Measurements from ENCODE around the gene GNPTAB. TPM values are rescaled to one million over a fixed set of nuclear protein-coding genes. Genes with fewer than 3 reads are reported as not detected.

GNPTAB gene
- total RNA-seq, 1 donor from 2014 or later, result 28.7 TPM

DNA sequence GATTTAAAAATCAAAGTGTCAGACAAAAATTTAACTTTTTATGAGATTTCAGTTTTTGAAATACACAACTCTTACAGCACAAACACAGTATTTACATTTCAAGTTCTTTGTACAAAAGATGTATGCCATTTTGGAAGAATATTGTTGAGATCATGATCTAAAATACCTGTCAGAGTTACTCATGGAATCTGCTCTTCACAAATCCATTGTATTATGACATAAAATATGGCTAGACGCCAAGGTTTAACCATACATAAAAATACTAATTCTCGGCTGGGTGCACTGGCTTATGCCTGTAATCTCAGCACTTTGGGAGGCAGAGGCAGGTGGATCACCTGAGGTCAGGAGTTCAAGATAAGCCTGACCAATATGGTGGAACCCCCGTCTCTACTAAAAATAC, 85.3 kb downstream of the GNPTAB start:
- H3K4me3 ChIP-seq, result no peak overlapping the region
- no peaks in the 10 kb centered on the region for H3K9me3 ChIP-seq
- no peak for DNase-seq (ENCODE audit: extremely low spot score in 2 of 2)
- H3K4me1 ChIP-seq, result no peaks in the 10 kb centered on the region
- TF ChIP-seq, protein P1, sequence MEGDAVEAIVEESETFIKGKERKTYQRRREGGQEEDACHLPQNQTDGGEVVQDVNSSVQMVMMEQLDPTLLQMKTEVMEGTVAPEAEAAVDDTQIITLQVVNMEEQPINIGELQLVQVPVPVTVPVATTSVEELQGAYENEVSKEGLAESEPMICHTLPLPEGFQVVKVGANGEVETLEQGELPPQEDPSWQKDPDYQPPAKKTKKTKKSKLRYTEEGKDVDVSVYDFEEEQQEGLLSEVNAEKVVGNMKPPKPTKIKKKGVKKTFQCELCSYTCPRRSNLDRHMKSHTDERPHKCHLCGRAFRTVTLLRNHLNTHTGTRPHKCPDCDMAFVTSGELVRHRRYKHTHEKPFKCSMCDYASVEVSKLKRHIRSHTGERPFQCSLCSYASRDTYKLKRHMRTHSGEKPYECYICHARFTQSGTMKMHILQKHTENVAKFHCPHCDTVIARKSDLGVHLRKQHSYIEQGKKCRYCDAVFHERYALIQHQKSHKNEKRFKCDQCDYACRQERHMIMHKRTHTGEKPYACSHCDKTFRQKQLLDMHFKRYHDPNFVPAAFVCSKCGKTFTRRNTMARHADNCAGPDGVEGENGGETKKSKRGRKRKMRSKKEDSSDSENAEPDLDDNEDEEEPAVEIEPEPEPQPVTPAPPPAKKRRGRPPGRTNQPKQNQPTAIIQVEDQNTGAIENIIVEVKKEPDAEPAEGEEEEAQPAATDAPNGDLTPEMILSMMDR (IDR thresholded peaks at IDR 0.05), result no peak
- no peak for TF ChIP-seq POLR2A (IDR thresholded peaks at IDR 0.05)
- TF ChIP-seq POLR2AphosphoS5 (IDR thresholded peaks at IDR 0.05; ENCODE audit: insufficient read depth in 1 of 2, low read depth in 1 of 2), result no peak
- H3K27me3 ChIP-seq, result no peaks in the 10 kb centered on the region
- intact Hi-C loops (cut with DNase I), result no loop called here
- H3K36me3 ChIP-seq, result peaks cover 0 to 34% of the 10 kb centered on the region in 2 donors
- H3K27ac ChIP-seq, result no peak overlapping the region

DNA sequence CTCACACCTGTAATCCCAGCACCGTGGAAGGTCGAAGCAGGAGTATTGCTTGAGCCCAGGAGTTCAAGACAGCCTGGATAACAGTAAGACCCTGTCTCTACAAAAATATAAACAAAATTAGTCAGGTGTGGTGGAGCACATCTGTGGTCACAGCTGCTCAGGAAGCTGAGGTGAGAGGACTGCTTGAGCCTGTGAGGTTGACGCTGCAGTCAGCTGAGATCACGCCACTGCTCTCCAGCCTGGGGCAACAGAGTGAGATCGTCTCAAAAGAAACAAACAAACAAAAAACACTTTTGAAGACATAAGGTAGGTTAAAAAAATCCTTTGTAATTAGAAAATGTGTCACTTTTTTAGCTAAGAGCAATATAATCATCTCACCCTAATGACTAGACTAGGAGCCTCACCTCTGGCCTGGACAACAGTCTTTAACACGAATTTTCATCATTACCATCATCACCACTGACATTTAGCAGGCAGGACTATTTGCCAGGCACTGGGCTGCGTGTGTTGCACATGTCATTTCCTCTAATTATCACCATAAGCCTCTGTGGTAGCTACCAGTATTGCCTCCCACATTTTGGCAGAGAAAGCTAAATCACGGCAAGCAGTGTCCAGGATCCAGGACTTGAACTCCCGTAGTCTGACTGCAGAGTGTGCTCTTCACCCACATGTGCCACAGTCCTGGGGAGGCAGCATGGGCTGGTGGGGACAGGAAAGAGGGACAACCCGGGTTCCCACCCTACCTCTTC, 86.9 kb downstream of the GNPTAB start:
- no peaks in the 10 kb centered on the region for H3K9me3 ChIP-seq
- H3K4me1 ChIP-seq, result no peaks in the 10 kb centered on the region
- H3K4me3 ChIP-seq, result no peak overlapping the region
- no peaks in the 10 kb centered on the region for H3K27me3 ChIP-seq
- no peak for TF ChIP-seq POLR2A (IDR thresholded peaks at IDR 0.05)
- TF ChIP-seq POLR2AphosphoS5 (IDR thresholded peaks at IDR 0.05; ENCODE audit: insufficient read depth in 1 of 2, low read depth in 1 of 2), result no peak
- TF ChIP-seq, protein P1 (IDR thresholded peaks at IDR 0.05), result no peak
- no peak overlapping the region for H3K27ac ChIP-seq
- peaks cover 0 to 41% of the 10 kb centered on the region in 2 donors for H3K36me3 ChIP-seq
- DNase-seq (ENCODE audit: extremely low spot score in 2 of 2), result no peak
- intact Hi-C loops (cut with DNase I), result no loop called here

DNA sequence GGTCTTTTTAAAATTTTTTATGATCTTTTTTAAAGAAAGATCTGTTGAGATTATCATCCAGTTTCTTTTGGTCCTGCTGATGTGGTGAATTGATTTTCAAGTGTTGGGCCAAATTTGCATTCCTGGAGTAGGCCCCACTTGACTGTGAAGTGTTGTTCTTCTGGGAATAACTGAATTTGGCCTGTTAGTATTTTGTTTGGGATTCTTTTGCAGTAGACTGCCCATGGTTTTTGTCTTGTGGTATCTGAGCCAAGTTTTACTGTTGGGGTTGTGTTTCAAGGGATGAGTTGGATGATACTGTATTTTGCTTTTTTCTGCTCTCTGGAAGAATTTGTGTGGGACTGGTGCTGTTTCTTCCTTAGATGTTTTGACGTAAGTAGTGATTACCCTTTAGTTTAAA, 87.5 kb downstream of the GNPTAB start:
- Histone ChIP-seq H3K27me3 (no peaks in the 10 kb centered on the region), H3K4me1 (no peaks in the 10 kb centered on the region), H3K4me3 (no peak overlapping the region), H3K9me3 (no peaks in the 10 kb centered on the region), H3K36me3 (peaks cover 0 to 41% of the 10 kb centered on the region in 2 donors), H3K27ac (no peak overlapping the region)
- DNase-seq (ENCODE audit: extremely low spot score in 2 of 2), result no peak
- intact Hi-C loops (cut with DNase I), result no loop called here
- TF ChIP-seq, protein P1 (IDR thresholded peaks at IDR 0.05), result no peak
- TF ChIP-seq POLR2AphosphoS5 (IDR thresholded peaks at IDR 0.05; ENCODE audit: insufficient read depth in 1 of 2, low read depth in 1 of 2) (no peak), POLR2A (IDR thresholded peaks at IDR 0.05) (no peak)

DNA sequence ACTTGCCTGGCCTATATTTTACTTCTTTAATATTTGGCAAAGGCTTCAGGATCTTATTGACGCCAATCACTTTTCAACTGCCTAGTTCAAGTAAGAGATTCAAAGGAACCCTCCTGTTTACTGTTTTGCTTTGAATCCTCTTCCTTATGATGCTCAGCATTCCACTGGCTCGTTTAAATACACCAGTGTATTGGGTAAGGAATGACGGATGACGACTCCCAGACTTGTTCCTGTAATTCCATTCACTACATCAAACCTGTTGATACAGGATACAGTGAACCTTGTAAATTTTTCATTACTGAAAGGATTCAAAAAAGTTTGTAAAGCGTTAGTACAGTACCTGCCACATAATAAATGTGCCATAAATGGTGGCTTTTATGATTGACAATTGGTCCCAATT, 89.8 kb downstream of the GNPTAB start:
- H3K36me3 ChIP-seq, result peaks cover 0 to 32% of the 10 kb centered on the region in 2 donors
- no peak overlapping the region for H3K4me3 ChIP-seq
- no peak for DNase-seq (ENCODE audit: extremely low spot score in 2 of 2)
- intact Hi-C loops (cut with DNase I), result no loop called here
- H3K27me3 ChIP-seq, result no peaks in the 10 kb centered on the region
- no peak overlapping the region for H3K27ac ChIP-seq
- TF ChIP-seq, protein P1 (IDR thresholded peaks at IDR 0.05), result no peak
- TF ChIP-seq POLR2AphosphoS5 (IDR thresholded peaks at IDR 0.05; ENCODE audit: insufficient read depth in 1 of 2, low read depth in 1 of 2), result no peak
- TF ChIP-seq POLR2A (IDR thresholded peaks at IDR 0.05), result no peak
- no peaks in the 10 kb centered on the region for H3K4me1 ChIP-seq
- H3K9me3 ChIP-seq, result no peaks in the 10 kb centered on the region

DNA sequence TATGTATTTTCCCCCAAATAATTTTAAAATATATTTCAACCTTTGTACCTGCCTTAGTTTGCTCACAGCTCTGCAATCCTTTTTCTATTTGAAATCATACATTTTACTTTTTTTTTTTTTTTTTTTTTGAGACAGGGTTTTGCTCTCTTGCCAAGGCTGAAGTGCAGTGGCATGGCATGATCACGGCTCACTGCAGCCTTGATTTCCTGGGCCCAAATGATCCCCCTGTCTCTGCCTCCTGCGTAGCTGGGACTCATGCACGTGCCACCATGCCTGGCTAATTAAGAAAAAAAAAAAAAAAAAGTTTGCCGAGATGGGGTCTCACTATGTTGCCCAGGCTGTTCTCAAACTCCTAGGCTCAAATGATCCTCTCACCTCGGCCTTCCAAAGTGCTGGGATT, 90.2 kb downstream of the GNPTAB start:
- intact Hi-C loops (cut with DNase I), result no loop called here
- TF ChIP-seq, protein P1 (IDR thresholded peaks at IDR 0.05), result no peak
- TF ChIP-seq POLR2AphosphoS5 (IDR thresholded peaks at IDR 0.05; ENCODE audit: insufficient read depth in 1 of 2, low read depth in 1 of 2), result no peak
- no peak for TF ChIP-seq POLR2A (IDR thresholded peaks at IDR 0.05)
- no peaks in the 10 kb centered on the region for H3K9me3 ChIP-seq
- DNase-seq (ENCODE audit: extremely low spot score in 2 of 2), result no peak
- H3K4me1 ChIP-seq, result no peaks in the 10 kb centered on the region
- H3K27ac ChIP-seq, result no peak overlapping the region
- peaks cover 0 to 28% of the 10 kb centered on the region in 2 donors for H3K36me3 ChIP-seq
- H3K4me3 ChIP-seq, result no peak overlapping the region
- no peaks in the 10 kb centered on the region for H3K27me3 ChIP-seq
